Smooth muscle cell of the brain vasculature (primary cell): Measurements from ENCODE around the gene SERPINA10.
A peak's percentile ranks its signal among the peaks of the same experiment; 100 is the strongest.

Source experiments
- DNase-seq: peaks from one replicate; pipeline ENCODE4 v3.0.0-alpha.2; 2012; ENCODE audit warnings: low read depth, low spot score

Gene SERPINA10

GRCh38 chr14:94292872-94293577, at the start of gene SERPINA10:
SERPINA10 (minus strand) TSS chr14:94293268; CDS start chr14:94290593, 2,675 bp downstream.
- DNase-seq: no peak

GRCh38 chr14:94342334-94342934, 49.4 kb upstream of the SERPINA10 start:
- DNase-seq: peak; percentile 98

GRCh38 chr14:94341656-94342333, 48.7 kb upstream of the SERPINA10 start:
- DNase-seq: no peak

GRCh38 chr14:94340533-94340932, 47.5 kb upstream of the SERPINA10 start:
- DNase-seq: no peak

DNA sequence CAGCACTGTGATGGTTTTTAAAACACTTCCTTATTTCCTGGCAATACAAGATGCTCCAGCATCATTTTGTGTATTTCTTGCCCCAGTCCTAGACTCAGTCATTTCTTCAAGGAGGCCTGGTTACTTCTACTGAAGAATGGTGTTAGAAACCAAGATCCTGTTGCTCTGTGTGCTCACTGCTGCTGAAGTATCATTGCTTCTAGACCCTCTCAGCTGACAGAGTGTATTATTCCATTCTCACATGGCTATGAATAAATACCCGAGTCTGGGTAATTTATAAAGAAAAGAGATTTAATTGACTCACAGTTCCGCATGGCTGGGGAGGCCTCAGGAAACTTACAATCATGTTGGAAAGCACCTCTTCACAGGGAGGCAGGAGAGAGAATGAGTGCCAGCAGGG, 45.0 kb upstream of the SERPINA10 start:
- DNase-seq: no peak

- no peak for DNase-seq
These were observed 44.2 kb upstream of the SERPINA10 start for GRCh38 chr14:94337274-94337673.

DNA sequence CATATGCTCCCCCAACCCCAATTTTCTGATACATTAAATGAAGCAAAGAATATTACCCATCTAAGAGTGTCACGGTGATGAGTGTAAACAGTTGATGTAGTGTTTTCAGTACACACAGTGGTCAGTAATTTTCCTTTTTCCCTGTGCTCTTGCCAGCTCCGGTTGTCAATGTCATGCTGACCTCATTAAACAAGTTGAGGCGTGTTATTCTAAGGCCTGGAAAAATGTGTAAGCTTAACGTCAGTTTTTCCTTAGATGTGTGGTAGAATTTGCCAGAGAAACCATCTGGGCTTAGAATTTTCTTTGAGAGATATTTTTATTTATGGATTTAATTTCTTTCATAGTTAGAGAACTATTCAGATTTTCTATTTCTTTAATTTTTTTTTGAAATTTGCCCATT, 41.8 kb upstream of the SERPINA10 start:
- no peak for DNase-seq

GRCh38 chr14:94332587-94332986, 39.5 kb upstream of the SERPINA10 start:
- no peak for DNase-seq

- no peak for DNase-seq
These were observed 39.1 kb upstream of the SERPINA10 start for GRCh38 chr14:94332063-94332583.

- DNase-seq: no peak
These were observed 38.4 kb upstream of the SERPINA10 start for GRCh38 chr14:94331462-94331861.

- DNase-seq: no peak
These were observed 37.8 kb upstream of the SERPINA10 start for GRCh38 chr14:94330857-94331256.

DNA sequence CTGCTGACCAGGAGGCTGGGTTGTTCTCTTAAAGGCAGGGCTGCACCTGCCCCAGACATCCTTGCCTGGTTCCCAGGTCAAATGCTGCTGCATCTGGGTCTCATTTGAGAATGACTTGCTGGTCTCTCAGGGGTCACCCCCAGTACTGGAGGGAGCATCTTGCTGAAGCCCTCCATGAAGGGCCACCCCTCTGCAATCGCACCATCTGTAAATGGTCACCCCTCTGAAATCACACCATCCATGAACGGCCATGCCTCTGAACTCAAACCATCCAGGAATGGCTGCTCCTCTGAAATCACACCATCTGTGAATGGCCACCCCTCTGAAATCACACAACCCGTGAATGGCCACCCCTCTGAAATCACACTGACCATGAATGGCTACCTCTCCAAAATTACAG, 37.4 kb upstream of the SERPINA10 start:
- DNase-seq: no peak

DNA sequence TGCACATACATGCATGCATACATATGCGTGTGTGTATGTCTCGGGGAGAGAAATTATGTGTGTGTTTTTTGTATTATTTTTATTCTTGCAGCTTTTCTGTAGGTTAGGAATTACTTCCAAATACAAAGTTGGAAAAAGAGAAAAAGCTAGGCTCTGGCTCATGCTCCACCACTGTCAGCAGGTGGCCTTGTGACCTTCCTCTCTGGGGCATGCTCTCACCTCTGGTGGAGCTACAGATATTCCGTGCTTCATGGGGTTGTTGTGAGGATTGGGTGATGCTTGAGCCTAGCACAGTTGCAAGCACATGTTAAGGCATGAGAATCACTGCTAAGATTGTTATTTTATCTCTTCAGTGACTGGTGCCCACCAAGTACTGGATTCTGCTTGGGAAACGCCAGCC, 36.8 kb upstream of the SERPINA10 start:
- no peak for DNase-seq

DNA sequence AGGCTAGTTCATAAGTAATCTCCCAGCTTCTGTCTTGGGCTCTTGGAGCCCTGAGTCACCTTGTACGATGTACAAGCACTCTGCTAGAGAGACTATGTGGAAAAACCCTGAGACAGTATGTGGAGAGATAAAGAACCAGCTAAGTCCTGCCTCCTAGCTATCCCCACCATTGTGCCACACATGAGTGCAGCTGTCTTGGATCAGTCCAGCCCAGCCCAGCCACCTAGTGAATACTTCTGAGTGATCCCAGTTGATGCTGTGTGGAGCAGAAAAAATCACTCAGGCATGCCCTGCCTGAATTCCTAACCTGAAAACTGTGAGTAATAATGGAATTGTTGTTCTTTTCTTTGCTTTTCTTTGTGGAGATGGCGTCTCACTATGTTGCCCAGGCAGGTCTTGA, 35.1 kb upstream of the SERPINA10 start:
- no peak for DNase-seq

DNA sequence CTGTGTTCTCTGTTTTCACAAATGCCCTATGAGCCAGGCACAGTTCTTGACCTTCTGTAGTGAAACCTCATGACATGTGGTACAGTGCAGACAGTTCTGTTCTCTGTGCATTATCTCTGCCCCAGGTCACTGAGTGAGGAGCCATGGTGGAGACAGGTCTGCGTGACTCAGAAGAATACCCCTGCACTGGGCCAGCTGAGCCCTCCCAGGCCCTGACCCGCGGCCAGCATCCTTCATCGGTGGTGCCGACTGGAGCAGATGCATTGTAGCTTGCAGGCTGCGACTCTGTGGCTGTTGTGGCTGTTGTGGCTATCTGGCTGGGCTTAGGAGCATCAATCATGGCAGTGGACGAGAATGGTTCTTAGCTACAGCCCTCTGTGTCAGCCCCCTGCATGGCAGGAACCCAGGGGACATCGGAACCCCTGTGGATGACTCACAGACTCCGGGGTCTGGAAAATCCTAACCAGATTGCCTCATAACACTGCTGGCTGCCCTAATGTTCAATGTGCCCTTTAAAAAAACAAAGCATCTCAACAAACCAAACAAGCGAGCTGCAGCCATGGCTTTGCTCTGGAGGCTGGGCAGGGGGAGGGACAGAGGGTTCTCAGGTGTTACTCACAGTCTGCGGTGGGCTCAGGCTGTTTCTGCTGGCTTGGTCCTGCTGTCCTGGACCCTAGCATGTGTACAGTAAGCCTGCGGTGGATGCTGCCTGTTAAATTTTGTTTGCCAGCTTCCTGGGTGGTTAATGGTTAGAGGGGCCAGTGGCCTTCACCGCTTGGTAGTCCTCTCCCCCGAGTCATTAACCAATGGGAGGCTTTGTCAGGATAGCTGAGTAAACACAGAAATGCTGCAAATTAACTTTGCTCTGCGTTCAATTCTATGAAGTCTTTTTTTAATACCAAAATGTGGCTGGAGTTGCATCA, 29.8 kb upstream of the SERPINA10 start, which contains the start of gene SERPINA6:
TSS of gene SERPINA6 (minus strand) at position 689 of the 923 bp plus-strand sequence. CDS start 8,688 bp downstream, outside the sequence.
- peak; percentile 35 for DNase-seq

DNA sequence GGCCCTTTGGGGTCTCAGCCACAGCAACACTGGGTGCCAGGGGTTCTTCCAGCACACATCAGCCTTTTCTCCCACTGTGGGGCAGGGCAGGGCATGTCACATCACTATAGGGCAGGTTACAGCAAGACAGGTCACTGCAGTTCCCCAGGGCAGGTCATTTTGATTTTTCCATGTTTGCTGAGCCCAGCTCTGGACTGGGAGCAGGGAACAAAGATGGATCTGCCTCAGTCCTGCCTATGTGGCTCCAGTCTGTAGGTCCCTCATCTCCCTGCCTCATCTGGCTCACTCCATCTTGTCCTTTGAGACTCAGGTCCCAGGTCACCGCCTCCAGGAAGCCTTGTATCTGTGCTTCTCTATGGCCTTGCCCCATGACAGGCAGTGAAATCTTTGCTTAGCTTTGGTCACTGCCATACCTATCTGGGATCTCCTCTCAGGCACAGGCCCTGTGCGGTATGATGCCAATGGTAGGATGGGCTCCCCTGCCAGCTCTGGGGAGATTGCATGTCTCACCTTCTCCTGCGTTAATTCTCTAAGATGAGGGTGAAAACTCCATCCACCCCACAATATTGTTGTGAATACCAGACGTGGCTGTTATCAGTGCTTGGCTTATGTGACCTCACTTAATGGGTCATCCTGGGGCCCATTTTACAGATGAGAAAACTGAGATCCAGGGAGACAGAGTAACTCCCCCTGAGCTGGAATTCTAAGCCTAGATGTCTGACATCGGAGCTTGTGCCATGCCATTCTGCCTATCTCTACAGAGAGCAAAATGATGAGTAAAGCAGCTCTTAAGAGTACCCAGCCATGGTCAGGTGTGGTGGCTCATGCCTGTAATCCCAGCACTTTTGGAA, 28.6 kb upstream of the SERPINA10 start:
- DNase-seq: no peak

DNA sequence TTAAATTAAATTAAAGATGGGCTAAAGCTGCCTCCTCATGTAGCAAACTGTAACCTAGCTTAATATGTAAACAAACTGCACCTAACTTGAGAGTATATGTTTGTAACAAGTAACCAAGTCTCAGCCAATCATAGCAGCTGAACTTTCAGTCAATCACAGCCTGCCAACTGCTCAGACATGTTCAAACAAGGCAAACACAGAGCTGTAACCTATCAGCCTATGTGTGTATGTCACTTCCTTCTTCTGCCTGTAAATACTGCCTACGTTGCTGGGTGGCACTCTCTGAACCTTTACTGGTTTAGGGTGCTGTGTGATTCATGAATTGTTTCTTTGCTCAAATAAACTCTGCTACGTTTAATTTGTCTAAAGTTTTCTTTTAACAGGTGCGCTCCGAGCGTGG, 27.2 kb upstream of the SERPINA10 start:
- no peak for DNase-seq

DNA sequence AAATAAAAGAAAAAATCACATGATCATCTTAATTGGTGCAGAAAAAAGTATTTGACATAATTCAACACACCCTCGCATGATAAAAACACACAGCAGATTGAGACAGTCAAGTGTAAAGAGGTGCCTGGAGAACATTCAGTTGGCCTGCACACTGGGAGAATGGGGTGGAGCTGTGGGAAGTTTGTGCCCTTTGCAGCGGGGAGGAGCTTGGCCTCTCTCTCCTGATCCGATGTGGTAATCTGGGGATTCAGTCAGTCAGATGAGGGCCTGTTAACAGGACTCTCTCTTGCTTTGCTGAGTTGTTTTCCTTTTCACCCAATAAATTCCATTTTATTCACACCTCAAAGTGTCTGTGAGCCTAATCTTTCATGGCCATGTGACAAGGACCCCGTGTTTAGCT, 24.2 kb upstream of the SERPINA10 start:
- DNase-seq: no peak

DNA sequence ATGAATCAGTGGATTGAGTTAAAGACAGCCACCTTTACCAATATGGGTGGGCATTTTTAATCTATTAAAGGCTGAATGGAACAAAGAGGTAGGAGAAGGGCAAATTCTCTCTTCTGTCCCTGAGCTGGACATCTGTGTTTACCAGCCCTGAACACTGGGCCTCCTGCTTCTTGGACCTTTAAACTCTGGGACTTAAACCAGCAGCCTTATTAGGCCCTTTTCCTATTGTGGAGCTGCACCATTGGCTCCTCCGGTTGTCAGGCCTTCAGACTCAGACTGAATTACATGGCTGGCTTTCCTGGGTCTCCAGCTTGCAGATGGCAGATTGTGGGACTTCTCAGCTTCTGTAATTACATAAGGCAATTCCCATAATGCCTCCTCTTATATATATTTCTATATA, 23.6 kb upstream of the SERPINA10 start:
- no peak for DNase-seq

DNA sequence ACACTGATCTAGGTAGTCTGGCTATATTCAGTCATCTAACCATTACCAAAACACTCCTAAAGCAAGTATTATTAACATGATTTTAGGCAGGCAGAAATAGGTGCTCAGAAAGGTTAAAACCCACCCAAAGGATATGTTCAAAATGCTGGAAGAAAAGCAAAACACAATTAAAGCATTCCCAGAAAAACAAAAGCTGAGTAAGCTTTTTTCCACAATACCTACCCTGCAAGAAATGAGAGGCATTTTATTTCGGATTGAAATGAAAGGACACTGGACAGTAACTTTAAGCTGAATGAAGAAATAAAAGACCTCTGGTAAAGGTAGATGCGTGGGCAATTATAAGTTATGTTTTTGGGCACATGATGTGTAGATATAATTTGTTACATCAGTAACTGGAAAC, 21.8 kb upstream of the SERPINA10 start:
- no peak for DNase-seq
